Suprapubic skin (tissue), 2 donors: ENCODE measurements around the gene RILPL1.

Experiments used
- EP300 ChIP-seq: sonication (generic); formaldehyde crosslinking; IDR thresholded peaks from one replicate; pipeline ENCODE4 v1.6.1; 2017; ENCODE audit warnings: antibody characterized with exemption
- POLR2A ChIP-seq, 2 donors: fragments of 450-650 bp; IDR thresholded peaks; one replicate each; pipeline ENCODE4 v1.6.1; 2017; ENCODE audit warnings: antibody characterized with exemption in 2 of 2, mild to moderate bottlenecking in 2 of 2, moderate library complexity in 2 of 2

DNA sequence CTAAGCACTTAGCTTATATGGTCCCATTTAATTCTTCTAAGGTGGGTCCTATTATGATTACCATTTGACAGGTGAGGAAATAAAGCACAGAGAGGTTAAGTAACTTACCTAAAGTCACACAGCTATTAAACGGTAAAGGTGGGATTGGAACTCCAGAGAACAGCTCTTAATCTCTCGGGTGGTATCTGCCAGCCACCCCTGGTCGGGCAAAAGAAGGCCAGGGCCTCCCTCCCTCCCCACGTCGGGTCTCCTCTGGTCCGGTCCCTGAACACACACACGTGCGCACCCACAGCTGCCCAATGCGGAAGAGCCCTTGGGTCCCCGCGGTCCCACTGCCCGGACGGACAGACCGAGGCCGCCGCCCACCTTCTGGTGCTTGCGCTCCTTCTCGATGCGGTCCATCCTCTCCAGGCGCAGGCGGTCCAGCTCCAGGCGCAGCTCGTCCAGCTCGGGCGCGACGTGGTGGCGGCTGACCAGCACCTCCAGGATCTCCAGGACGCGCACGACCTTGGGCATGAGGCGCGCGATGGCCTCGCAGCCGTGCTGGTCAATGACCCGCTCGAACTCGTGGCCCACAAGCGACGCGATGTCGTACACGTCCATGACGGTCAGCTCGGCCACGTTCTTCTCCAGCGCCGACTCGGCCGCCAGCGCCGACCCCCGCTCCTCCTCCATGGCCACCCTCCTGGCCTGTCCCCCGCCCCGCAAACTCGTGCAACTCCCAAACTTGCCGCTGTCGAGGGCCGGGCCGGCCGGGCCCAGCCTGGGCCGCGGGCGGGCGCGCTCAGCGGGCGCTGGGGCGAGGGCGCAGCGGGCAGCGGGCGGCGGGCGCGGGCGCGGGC is 490 bp downstream of the RILPL1 start:
- TF ChIP-seq EP300 (no peak), POLR2A (IDR thresholded peaks at IDR 0.05) (no peak)
